HUES6 (cell line): ENCODE data around the gene ZFP64.
"Not testable (repeated sequence)": the region's sequence is repeated elsewhere in the genome, so short reads cannot be mapped to it uniquely, and the experiment has no call there.

Source experiments
- H3K27ac ChIP-seq: 2 replicates; pipeline ENCODE4 v1.7.0; 2013; ENCODE audit warnings: low read depth, mild to moderate bottlenecking, low read length, inconsistent platforms
- H3K27me3 ChIP-seq: 2 replicates; pipeline ENCODE4 v1.6.1; 2013; ENCODE audit warnings: low read length; ENCODE audit not compliant: control insufficient read depth, insufficient read depth
- H3K36me3 ChIP-seq: 2 replicates; pipeline ENCODE4 v1.6.1; 2013; ENCODE audit warnings: low read length; ENCODE audit not compliant: control insufficient read depth, insufficient read depth
- H3K4me1 ChIP-seq: 2 replicates; pipeline ENCODE4 v1.6.1; 2013; ENCODE audit warnings: low read length; ENCODE audit not compliant: control insufficient read depth, insufficient read depth
- H3K4me3 ChIP-seq: 2 replicates; pipeline ENCODE4 v1.5.1; 2013; ENCODE audit warnings: low read depth, low read length
- H3K9ac ChIP-seq: one replicate; pipeline ENCODE4 v1.6.1; 2013; ENCODE audit warnings: mild to moderate bottlenecking, low read length
- H3K9me3 ChIP-seq: 2 replicates; pipeline ENCODE4 v1.6.1; 2013; ENCODE audit warnings: low read depth, low read length; ENCODE audit not compliant: control insufficient read depth, insufficient read depth

Gene ZFP64

DNA sequence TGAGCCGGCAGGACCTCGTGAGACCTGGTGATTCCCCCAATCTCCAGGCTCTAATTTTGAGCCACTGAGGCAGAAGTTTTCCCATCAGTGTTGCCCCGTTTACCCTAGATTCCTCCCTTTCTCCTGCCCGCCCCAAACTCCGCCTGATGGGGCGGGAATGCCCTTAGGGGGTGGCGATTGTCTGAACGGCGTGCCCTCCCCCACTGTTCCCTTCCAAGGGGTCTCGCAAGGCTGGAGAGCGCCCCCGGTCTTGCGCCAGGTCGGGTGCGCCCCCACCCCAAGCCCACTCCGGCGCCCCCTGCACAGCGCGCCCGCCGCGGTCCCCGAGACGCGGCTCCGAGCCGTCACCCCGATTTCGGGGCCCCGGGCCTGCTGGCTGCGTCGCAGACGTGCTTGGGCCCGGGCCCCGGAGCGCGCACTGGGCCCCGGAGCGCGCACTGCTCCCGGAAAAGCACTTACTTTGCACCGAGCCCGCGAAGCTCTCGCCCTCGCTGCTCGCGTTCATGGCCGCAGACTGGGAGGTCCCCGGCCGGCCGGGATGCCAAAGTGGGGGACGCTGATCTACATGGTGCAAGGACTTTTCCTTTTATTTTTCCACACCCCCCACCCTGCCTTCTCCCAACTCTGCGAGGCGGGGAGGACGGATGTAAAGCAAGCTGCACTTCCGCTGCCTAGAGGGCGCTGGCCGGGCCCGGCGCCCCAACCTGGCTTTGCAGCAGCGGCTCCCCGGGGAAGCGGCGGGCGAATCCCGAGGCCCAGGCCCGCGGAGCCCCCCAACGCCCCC lies at the start of gene ZFP64:
Gene ZFP64 (minus strand): TSS at position 648 of the 784 bp plus-strand sequence. CDS start 143 bp downstream, at position 505.
- peak within 1 kb of the TSS; percentile 95 for H3K4me3 ChIP-seq
- no peaks in the 10 kb centered on the region for H3K27me3 ChIP-seq
- H3K4me1 ChIP-seq, result peaks cover 8% of the 10 kb centered on the region
- H3K27ac ChIP-seq, result peak within 1 kb of the TSS; percentile 85
- no peaks in the 10 kb centered on the region for H3K9me3 ChIP-seq
- peaks cover 7% of the 10 kb centered on the region for H3K36me3 ChIP-seq
- peak within 1 kb of the TSS; percentile 84 for H3K9ac ChIP-seq

DNA sequence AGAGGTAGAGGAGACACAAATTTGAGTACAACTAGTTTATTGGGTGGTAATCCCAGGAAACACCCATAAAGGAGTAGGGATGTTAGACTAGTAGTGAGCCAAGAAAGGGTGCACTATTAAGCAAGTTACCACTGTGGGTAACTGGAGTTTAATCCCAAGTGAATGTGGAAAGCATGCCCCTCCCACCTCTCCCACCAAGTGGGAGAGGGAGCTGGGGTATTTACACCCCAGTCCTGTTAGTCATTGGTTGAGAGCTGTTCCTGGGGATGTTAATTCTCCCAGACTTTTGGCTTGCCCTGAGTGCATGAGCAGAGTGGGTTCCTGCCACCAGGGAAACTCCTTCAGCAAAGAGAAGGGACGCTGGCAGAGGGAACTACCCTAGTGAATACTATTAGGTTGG lies 49.2 kb upstream of the ZFP64 start:
- H3K36me3 ChIP-seq, result no peaks in the 10 kb centered on the region
- no peaks in the 10 kb centered on the region for H3K4me1 ChIP-seq
- no peak overlapping the region for H3K27ac ChIP-seq
- no peak overlapping the region for H3K4me3 ChIP-seq
- H3K27me3 ChIP-seq, result no peaks in the 10 kb centered on the region
- H3K9ac ChIP-seq, result no peak overlapping the region
- H3K9me3 ChIP-seq, result no peaks in the 10 kb centered on the region

DNA sequence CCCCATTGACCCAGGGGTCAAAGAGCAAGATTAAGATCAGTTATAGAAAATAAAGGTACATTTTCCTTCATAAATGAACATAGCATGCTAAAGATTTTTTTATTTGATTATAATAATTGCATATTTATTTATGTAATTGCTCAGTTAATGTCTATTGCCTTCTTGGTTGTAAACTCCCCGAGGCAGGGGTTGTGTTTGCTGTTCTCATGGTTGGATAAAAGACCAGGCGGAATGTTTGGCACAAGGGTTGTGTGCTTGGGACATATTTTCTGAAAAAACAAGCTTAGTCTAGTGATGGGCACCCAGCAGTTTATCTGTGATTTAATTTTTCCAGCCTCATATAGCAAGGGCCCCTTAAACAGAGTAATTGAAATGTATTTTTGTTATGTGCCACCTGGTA lies 47.5 kb upstream of the ZFP64 start:
- H3K9me3 ChIP-seq, result no peaks in the 10 kb centered on the region
- no peak overlapping the region for H3K4me3 ChIP-seq
- no peaks in the 10 kb centered on the region for H3K27me3 ChIP-seq
- no peak overlapping the region for H3K27ac ChIP-seq
- no peaks in the 10 kb centered on the region for H3K36me3 ChIP-seq
- H3K9ac ChIP-seq, result no peak overlapping the region
- H3K4me1 ChIP-seq, result no peaks in the 10 kb centered on the region

- H3K9me3 ChIP-seq, result no peaks in the 10 kb centered on the region
Observed at GRCh38 chr20:52236292-52236691, 44.7 kb upstream of the ZFP64 start.

DNA sequence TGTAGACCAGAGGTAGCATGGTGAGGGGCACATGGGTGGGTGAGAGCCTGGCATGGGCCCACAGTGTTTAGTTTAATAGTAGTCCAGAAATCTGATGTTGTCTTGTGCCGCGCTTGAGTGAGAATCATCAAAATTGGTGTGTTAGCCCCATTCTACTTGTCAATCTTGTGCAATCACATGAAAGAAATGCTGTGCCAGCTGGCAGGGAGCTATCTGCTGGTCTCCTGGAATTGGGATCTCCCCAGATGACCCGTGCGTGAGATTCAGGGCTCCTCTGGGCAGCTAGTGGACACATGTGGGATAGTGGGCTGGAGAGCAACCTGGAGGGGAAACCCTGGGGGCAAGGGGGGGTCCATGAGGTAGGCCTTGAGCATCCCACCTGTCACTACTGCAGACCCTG lies 43.5 kb upstream of the ZFP64 start:
- H3K4me1 ChIP-seq, result no peaks in the 10 kb centered on the region
- H3K4me3 ChIP-seq, result no peak overlapping the region
- no peak overlapping the region for H3K27ac ChIP-seq

More at GRCh38 chr20:52236292-52236691, 44.7 kb upstream of the ZFP64 start:
- no peak overlapping the region for H3K9ac ChIP-seq
- H3K4me3 ChIP-seq, result no peak overlapping the region
- no peaks in the 10 kb centered on the region for H3K27me3 ChIP-seq
- no peaks in the 10 kb centered on the region for H3K36me3 ChIP-seq
- H3K27ac ChIP-seq, result no peak overlapping the region
- no peaks in the 10 kb centered on the region for H3K4me1 ChIP-seq

DNA sequence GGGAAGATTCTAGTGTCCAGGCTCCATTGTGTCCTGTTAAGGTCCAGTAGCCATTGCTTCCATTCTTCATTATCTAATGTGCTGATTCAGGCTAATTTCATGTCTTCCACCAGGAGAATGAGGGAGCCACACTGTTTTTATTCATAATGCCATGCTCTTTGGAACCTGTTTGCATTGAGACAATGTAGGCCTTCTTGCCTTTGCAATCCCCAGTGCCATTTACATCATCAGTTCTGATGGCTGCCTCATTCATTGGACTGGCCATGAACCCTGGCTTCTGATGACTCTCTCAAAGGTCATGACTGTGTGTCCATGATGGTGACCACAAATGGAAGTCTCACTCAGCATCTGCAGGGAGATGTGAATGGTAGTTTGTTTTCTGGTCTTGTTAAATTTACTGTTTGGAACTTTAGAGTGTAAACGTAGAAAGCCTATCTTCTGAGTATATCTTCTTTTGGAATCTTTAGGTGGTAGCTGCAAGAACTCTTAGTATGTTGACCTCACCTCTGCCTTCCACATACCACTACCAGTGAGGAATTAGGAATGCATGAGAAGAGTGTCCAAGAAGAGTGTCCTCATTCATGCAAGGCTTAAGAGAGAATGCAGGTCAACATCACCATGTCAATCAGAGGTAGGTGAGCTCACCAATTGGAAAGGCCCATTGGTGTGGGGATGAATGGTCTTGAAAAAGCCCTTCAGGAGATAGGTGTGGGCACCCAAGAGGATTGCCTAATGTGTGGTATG lies 42.9 kb upstream of the ZFP64 start:
- no peak overlapping the region for H3K4me3 ChIP-seq
- no peaks in the 10 kb centered on the region for H3K36me3 ChIP-seq
- H3K4me1 ChIP-seq, result no peaks in the 10 kb centered on the region
- no peak overlapping the region for H3K9ac ChIP-seq
- no peaks in the 10 kb centered on the region for H3K9me3 ChIP-seq
- no peak overlapping the region for H3K27ac ChIP-seq
- H3K27me3 ChIP-seq, result no peaks in the 10 kb centered on the region

More for the DNA sequence above, 43.5 kb upstream of the ZFP64 start:
- Histone ChIP-seq H3K27me3 (no peaks in the 10 kb centered on the region), H3K9ac (no peak overlapping the region), H3K36me3 (no peaks in the 10 kb centered on the region), H3K9me3 (no peaks in the 10 kb centered on the region)

GRCh38 chr20:52231230-52231746 lies 39.7 kb upstream of the ZFP64 start:
- H3K4me3 ChIP-seq, result no peak overlapping the region
- H3K36me3 ChIP-seq, result no peaks in the 10 kb centered on the region
- no peak overlapping the region for H3K9ac ChIP-seq
- H3K27ac ChIP-seq, result no peak overlapping the region
- no peaks in the 10 kb centered on the region for H3K4me1 ChIP-seq
- H3K9me3 ChIP-seq, result no peaks in the 10 kb centered on the region
- H3K27me3 ChIP-seq, result no peaks in the 10 kb centered on the region

- Histone ChIP-seq H3K4me3 (no peak overlapping the region), H3K9ac (no peak overlapping the region), H3K9me3 (no peaks in the 10 kb centered on the region), H3K27ac (no peak overlapping the region), H3K27me3 (no peaks in the 10 kb centered on the region), H3K4me1 (no peaks in the 10 kb centered on the region), H3K36me3 (no peaks in the 10 kb centered on the region)
Observed at GRCh38 chr20:52230409-52230808, 38.8 kb upstream of the ZFP64 start.

DNA sequence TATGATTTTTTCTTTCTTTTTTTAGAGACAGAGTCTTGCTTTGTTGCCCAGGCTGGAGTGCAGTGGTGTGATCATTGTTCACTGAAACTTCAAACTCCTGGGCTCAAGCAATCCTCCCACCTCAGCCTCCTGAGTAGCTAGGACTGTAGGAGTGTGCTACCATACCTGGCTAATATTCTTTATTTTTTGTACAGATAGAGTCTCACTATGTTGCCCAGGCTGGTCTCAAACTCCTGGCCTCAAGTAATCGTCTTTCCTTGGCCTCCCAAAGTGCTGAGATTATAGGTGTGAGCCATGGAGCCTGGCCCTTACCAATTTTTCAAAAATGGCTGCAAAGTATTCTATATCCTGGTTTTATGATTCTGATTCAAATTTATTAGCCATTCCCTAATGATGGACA lies 37.8 kb upstream of the ZFP64 start:
- H3K27me3 ChIP-seq, H3K27ac ChIP-seq, H3K9ac ChIP-seq, H3K4me1 ChIP-seq, H3K9me3 ChIP-seq, H3K4me3 ChIP-seq, H3K36me3 ChIP-seq: not testable (repeated sequence)

- Histone ChIP-seq H3K27ac (no peak overlapping the region), H3K27me3 (no peaks in the 10 kb centered on the region), H3K4me3 (no peak overlapping the region), H3K9ac (no peak overlapping the region), H3K9me3 (peaks cover 8% of the 10 kb centered on the region), H3K4me1 (no peaks in the 10 kb centered on the region), H3K36me3 (no peaks in the 10 kb centered on the region)
Observed at GRCh38 chr20:52226370-52226769, 34.8 kb upstream of the ZFP64 start.

- no peaks in the 10 kb centered on the region for H3K4me1 ChIP-seq
- H3K36me3 ChIP-seq, result no peaks in the 10 kb centered on the region
- H3K4me3 ChIP-seq, result no peak overlapping the region
- H3K27me3 ChIP-seq, result no peaks in the 10 kb centered on the region
- no peak overlapping the region for H3K27ac ChIP-seq
- no peak overlapping the region for H3K9ac ChIP-seq
- H3K9me3 ChIP-seq, result peaks cover 22% of the 10 kb centered on the region
Observed at GRCh38 chr20:52224920-52225319, 33.3 kb upstream of the ZFP64 start.
